K562 (cell line): ENCODE data around the gene PPP1R37. TPM values are rescaled to one million over a fixed set of nuclear protein-coding genes. Genes with fewer than 3 reads are reported as not detected.

ENCODE experiments used
- ARID1B ChIP-seq: fragments of 450-650 bp; IDR thresholded peaks from 2 replicates; pipeline ENCODE4 v1.6.1; 2016; ENCODE audit warnings: antibody characterized with exemption, mild to moderate bottlenecking, inconsistent platforms
- BDP1 ChIP-seq: IDR thresholded peaks from 3 replicates; pipeline ENCODE4 v1.6.1; 2011; ENCODE audit not compliant: insufficient read length, insufficient read depth
- HMGN3 ChIP-seq: IDR thresholded peaks from 2 replicates; pipeline ENCODE4 v1.6.1; 2011; ENCODE audit warnings: borderline replicate concordance, low read depth, mild to moderate bottlenecking, mixed read lengths, low read length; ENCODE audit not compliant: insufficient read length; ENCODE audit errors: extremely low read depth
- KDM4B ChIP-seq, 2 experiments: fragments of 450-650 bp in 1 of 2; sonication (generic) in 1 of 2; IDR thresholded peaks; 2 replicates each; pipeline ENCODE4 v1.6.1; 2016 to 2017; ENCODE audit warnings: borderline replicate concordance in 2 of 2, antibody characterized with exemption in 1 of 2, low read depth in 1 of 2, mild to moderate bottlenecking in 1 of 2
- POLR2AphosphoS5 ChIP-seq: IDR thresholded peaks from 2 replicates; pipeline ENCODE4 v1.6.1; 2011; ENCODE audit warnings: mild to moderate bottlenecking, low read depth, low read length, moderate library complexity; ENCODE audit not compliant: control insufficient read depth, insufficient read depth
- POLR2H ChIP-seq: IDR thresholded peaks from 2 replicates; pipeline ENCODE4 v1.6.1; 2016; ENCODE audit warnings: missing genetic modification characterization, low read depth, mild to moderate bottlenecking, control low read depth, missing compliant biosample characterization, moderate library complexity
- POLR3A ChIP-seq: IDR thresholded peaks from 2 replicates; pipeline ENCODE4 v1.6.1; 2011; ENCODE audit warnings: borderline replicate concordance, mild to moderate bottlenecking, moderate library complexity; ENCODE audit not compliant: insufficient read length, insufficient read depth; ENCODE audit errors: extremely low read depth
- ZC3H8 ChIP-seq: fragments of 450-650 bp; IDR thresholded peaks from 2 replicates; pipeline ENCODE4 v1.6.1; 2017
- ZNF395 ChIP-seq: fragments of 200-800 bp; sonication (Bioruptor generic); IDR thresholded peaks from 2 replicates; pipeline ENCODE4 v1.6.1; 2017; ENCODE audit warnings: missing genetic modification characterization, missing compliant biosample characterization
- polyA plus RNA-seq, 8 experiments: library from polyadenylated mRNA; depleted of rRNA in 4 of 8; stranded (reverse) in 5 of 8; unstranded in 3 of 8; fragments of >200 nt; fragmentation: Nextera tagmentation in 2 of 8; fragmentation: Illumina TruSeq in 1 of 8; extraction: Ambion mirVana in 2 of 8; extraction: Trizol in 1 of 8; gene quantifications; 2 replicates each; pipeline versions ENCODE4 v1.2.1 to v1.2.3, GENCODE V29; 2011 to 2014; ENCODE audit warnings: inconsistent platforms in 1 of 8, missing spikeins in 1 of 8
- total RNA-seq, 7 experiments: library from RNA; depleted of rRNA in 6 of 7; stranded (reverse); fragments of >200 nt in 6 of 7; fragmentation: Illumina TruSeq in 2 of 7; extraction: Trizol in 2 of 7; gene quantifications; 2 replicates each; pipeline versions ENCODE4 v1.2.1 to v1.2.3, GENCODE V29; 2011 to 2021; ENCODE audit warnings: low replicate concordance in 1 of 7
- TF ChIP-seq, protein P1 (sequence below): sonication (generic); formaldehyde crosslinking; IDR thresholded peaks from 2 replicates; pipeline ENCODE4 v1.8.1; 2023; ENCODE audit warnings: missing genetic modification reagents, mild to moderate bottlenecking, borderline replicate concordance
- TF ChIP-seq, protein P2 (sequence below): fragments of 450-650 bp; formaldehyde crosslinking; IDR thresholded peaks from 2 replicates; pipeline ENCODE4 v1.4.0; 2020; ENCODE audit warnings: mild to moderate bottlenecking, mixed read lengths
- TF ChIP-seq, protein P3 (sequence below): fragments of 450-650 bp; IDR thresholded peaks from 2 replicates; pipeline ENCODE4 v1.6.1; 2017; ENCODE audit warnings: antibody characterized with exemption, mild to moderate bottlenecking

PPP1R37 gene
- total and polyA plus RNA-seq, 9 of the 15 experiments (the other 6 are each of a cell fraction or from before 2014, with no cell fraction given), result 0.04 to 20.3 (median 7.3) TPM

DNA sequence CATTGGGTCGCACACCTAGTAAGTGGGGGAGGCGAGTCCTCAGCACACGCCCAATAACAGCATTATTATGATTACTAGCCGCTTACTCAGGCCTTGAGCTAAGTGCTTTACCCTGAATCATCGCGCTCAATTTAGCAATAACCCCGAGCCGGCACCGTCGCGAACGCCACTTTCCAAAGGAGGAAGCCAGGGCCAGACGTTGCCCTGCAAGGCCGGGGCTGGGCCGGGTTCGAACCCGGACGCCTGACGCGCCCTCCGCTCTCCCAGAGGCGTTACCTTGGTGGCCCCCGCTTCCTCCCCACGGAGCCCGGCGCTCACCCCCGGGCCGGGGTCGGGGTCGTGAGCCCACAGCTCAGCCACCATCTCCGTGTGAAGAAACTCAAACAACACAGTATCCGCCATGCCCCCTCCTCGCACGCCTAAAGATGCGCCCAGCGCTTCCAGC lies 84.9 kb downstream of the PPP1R37 start, which contains the start of gene TRAPPC6A (continued):
- TF ChIP-seq POLR2H (tag) (no peak), ZC3H8 (no peak), POLR3A (no peak), HMGN3 (no peak), KDM4B (IDR thresholded peaks at IDR 0.05; ENCODE audit: borderline replicate concordance in 2 of 2, low read depth in 1 of 2) (no peak), ARID1B (no peak), BDP1 (no peak), ZNF395 (CRISPR knock-in tag) (no peak; the same call in 1 of the 2 replicates), POLR2AphosphoS5 (peak; percentile 68; the same call in 1 of the 2 replicates)
- TF ChIP-seq, protein P1, sequence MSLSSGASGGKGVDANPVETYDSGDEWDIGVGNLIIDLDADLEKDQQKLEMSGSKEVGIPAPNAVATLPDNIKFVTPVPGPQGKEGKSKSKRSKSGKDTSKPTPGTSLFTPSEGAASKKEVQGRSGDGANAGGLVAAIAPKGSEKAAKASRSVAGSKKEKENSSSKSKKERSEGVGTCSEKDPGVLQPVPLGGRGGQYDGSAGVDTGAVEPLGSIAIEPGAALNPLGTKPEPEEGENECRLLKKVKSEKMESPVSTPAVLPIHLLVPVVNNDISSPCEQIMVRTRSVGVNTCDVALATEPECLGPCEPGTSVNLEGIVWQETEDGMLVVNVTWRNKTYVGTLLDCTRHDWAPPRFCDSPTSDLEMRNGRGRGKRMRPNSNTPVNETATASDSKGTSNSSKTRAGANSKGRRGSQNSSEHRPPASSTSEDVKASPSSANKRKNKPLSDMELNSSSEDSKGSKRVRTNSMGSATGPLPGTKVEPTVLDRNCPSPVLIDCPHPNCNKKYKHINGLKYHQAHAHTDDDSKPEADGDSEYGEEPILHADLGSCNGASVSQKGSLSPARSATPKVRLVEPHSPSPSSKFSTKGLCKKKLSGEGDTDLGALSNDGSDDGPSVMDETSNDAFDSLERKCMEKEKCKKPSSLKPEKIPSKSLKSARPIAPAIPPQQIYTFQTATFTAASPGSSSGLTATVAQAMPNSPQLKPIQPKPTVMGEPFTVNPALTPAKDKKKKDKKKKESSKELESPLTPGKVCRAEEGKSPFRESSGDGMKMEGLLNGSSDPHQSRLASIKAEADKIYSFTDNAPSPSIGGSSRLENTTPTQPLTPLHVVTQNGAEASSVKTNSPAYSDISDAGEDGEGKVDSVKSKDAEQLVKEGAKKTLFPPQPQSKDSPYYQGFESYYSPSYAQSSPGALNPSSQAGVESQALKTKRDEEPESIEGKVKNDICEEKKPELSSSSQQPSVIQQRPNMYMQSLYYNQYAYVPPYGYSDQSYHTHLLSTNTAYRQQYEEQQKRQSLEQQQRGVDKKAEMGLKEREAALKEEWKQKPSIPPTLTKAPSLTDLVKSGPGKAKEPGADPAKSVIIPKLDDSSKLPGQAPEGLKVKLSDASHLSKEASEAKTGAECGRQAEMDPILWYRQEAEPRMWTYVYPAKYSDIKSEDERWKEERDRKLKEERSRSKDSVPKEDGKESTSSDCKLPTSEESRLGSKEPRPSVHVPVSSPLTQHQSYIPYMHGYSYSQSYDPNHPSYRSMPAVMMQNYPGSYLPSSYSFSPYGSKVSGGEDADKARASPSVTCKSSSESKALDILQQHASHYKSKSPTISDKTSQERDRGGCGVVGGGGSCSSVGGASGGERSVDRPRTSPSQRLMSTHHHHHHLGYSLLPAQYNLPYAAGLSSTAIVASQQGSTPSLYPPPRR (CRISPR knock-in tag), result no peak
- TF ChIP-seq, protein P2, sequence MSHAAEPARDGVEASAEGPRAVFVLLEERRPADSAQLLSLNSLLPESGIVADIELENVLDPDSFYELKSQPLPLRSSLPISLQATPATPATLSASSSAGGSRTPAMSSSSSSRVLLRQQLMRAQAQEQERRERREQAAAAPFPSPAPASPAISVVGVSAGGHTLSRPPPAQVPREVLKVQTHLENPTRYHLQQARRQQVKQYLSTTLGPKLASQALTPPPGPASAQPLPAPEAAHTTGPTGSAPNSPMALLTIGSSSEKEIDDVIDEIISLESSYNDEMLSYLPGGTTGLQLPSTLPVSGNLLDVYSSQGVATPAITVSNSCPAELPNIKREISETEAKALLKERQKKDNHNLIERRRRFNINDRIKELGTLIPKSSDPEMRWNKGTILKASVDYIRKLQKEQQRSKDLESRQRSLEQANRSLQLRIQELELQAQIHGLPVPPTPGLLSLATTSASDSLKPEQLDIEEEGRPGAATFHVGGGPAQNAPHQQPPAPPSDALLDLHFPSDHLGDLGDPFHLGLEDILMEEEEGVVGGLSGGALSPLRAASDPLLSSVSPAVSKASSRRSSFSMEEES, result no peak
- TF ChIP-seq, protein P3, sequence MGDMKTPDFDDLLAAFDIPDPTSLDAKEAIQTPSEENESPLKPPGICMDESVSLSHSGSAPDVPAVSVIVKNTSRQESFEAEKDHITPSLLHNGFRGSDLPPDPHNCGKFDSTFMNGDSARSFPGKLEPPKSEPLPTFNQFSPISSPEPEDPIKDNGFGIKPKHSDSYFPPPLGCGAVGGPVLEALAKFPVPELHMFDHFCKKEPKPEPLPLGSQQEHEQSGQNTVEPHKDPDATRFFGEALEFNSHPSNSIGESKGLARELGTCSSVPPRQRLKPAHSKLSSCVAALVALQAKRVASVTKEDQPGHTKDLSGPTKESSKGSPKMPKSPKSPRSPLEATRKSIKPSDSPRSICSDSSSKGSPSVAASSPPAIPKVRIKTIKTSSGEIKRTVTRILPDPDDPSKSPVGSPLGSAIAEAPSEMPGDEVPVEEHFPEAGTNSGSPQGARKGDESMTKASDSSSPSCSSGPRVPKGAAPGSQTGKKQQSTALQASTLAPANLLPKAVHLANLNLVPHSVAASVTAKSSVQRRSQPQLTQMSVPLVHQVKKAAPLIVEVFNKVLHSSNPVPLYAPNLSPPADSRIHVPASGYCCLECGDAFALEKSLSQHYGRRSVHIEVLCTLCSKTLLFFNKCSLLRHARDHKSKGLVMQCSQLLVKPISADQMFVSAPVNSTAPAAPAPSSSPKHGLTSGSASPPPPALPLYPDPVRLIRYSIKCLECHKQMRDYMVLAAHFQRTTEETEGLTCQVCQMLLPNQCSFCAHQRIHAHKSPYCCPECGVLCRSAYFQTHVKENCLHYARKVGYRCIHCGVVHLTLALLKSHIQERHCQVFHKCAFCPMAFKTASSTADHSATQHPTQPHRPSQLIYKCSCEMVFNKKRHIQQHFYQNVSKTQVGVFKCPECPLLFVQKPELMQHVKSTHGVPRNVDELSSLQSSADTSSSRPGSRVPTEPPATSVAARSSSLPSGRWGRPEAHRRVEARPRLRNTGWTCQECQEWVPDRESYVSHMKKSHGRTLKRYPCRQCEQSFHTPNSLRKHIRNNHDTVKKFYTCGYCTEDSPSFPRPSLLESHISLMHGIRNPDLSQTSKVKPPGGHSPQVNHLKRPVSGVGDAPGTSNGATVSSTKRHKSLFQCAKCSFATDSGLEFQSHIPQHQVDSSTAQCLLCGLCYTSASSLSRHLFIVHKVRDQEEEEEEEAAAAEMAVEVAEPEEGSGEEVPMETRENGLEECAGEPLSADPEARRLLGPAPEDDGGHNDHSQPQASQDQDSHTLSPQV, result peak; percentile 7; the same call in 1 of the 2 replicates
